Brain microvascular endothelial cell (primary cell): ENCODE data around the gene STOML3.

Experiments used
- DNase-seq: peaks from one replicate; pipeline ENCODE4 v3.0.0-alpha.2; 2020
- H3K27ac ChIP-seq: fragments of 250-450 bp; sonication (Bioruptor Pico); 2 replicates; pipeline ENCODE4 v1.5.1; 2020; ENCODE audit warnings: mild to moderate bottlenecking, moderate library complexity
- H3K27me3 ChIP-seq: fragments of 250-450 bp; sonication (Bioruptor Pico); replicated peaks from 2 replicates; pipeline ENCODE4 v1.5.1; 2020; ENCODE audit warnings: mild to moderate bottlenecking
- H3K36me3 ChIP-seq: fragments of 250-450 bp; sonication (Bioruptor Pico); replicated peaks from 2 replicates; pipeline ENCODE4 v1.5.1; 2020; ENCODE audit warnings: mild to moderate bottlenecking
- H3K4me3 ChIP-seq: 2 replicates; pipeline ENCODE4 v1.5.1; 2011; ENCODE audit warnings: low read depth, mild to moderate bottlenecking, control low read depth, low read length, moderate library complexity
- CTCF ChIP-seq: IDR thresholded peaks from 2 replicates; pipeline ENCODE4 v1.5.1; 2011; ENCODE audit warnings: low read depth, mild to moderate bottlenecking, moderate library complexity, low read length, control low read depth, inconsistent platforms; ENCODE audit errors: missing control alignments
- in situ Hi-C: cut with HindIII; loops from 2 replicates; pipeline ENCODE4 v1.10.0; 2017; ENCODE audit warnings: low sequenced_read_pairs, low pct_ligation_motif_present

The STOML3 gene

GRCh38 chr13:38951525-38952313, 38.9 kb downstream of the STOML3 start:
- DNase-seq, result no peak
- no peaks in the 10 kb centered on the region for H3K27me3 ChIP-seq
- in situ Hi-C loops, result no loop called here
- no peak overlapping the region for H3K27ac ChIP-seq
- no peak for TF ChIP-seq CTCF
- H3K4me3 ChIP-seq, result no peak overlapping the region
- no peaks in the 10 kb centered on the region for H3K36me3 ChIP-seq

DNA sequence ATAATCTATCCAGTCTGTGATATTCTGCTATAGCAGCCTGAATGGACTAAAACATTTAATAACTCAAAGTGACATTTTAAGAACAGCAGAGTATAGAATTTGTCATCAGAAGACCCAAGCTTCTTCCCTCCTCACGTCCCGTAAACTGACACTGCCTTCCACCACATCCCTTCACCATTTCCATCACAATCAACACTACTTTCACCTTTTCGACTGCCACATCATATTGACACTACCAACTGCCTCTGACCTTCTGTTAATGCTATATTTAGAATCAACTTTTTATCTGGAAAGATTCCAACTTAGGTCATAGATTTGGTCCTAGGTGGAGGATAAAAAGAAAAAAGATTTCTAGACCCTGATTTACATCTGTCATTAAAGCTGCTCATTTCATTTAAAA, 39.6 kb downstream of the STOML3 start:
- Histone ChIP-seq H3K4me3 (no peak overlapping the region), H3K27me3 (no peaks in the 10 kb centered on the region), H3K27ac (no peak overlapping the region), H3K36me3 (no peaks in the 10 kb centered on the region)
- TF ChIP-seq CTCF, result no peak
- no peak for DNase-seq
- in situ Hi-C loops, result no loop called here

DNA sequence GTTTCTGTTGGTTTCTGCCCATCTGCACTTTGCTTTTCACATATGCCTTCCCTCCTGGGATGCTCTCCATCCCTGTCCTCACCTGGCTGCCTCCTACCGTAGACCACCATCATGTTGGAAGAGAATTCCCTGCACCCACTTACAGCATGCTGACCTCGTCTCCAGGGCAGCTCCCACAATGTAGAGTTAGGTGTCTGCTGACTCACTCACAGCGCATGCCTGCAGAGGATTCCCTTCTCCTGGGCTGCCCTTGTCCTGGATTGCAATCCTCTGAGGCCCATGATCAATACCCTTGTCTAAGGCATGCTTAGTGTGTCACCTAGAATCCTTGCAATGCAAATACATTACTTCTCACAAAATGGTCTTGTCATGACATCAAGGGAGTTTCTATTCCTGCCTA, 43.6 kb downstream of the STOML3 start:
- TF ChIP-seq CTCF, result no peak
- H3K36me3 ChIP-seq, result no peaks in the 10 kb centered on the region
- no peaks in the 10 kb centered on the region for H3K27me3 ChIP-seq
- H3K27ac ChIP-seq, result no peak overlapping the region
- in situ Hi-C loops, result no loop called here
- no peak overlapping the region for H3K4me3 ChIP-seq
- no peak for DNase-seq

DNA sequence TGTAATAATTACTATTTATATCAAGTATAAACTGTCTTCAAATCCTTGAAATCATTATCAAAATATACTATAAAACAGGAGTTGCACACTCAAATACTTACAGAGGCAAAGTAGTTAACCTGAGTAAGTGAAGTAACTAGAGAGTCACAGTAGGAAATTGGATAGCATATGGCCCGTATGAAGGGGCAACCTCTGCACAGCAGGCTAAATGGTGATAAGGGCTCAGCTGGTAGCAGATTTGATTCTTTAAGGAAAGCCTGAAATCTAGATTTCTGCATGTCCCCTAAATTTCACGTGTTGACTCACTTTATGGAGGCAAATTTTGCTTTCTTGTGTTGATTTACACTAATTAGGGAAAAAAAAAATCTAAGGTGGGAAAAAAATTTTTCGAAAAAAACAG, 46.4 kb downstream of the STOML3 start:
- DNase-seq, result no peak
- no peak for TF ChIP-seq CTCF
- no peak overlapping the region for H3K27ac ChIP-seq
- no peak overlapping the region for H3K4me3 ChIP-seq
- no peaks in the 10 kb centered on the region for H3K36me3 ChIP-seq
- no peaks in the 10 kb centered on the region for H3K27me3 ChIP-seq
- in situ Hi-C loops, result no loop called here

DNA sequence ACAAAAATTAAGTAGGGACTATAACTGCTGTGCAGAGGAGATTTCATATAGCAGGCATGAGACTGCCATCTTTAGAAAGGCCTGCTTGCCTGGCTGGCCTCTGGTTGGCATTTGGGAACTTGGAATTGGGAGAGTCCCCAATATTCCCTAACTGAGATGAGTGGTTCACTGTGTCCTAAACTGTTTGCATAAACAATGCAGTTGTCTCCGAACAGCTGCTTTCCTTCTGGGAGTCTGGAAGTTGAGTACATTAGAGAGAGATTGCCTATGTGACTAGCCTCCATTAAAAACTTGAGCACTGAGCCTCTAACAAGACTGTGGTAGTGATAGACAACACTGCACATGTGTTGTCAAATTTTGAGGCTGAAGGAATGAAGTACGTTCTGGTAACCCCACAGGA, 47.4 kb downstream of the STOML3 start:
- in situ Hi-C loops, result no loop called here
- TF ChIP-seq CTCF, result no peak
- H3K27ac ChIP-seq, result no peak overlapping the region
- no peak overlapping the region for H3K4me3 ChIP-seq
- H3K27me3 ChIP-seq, result no peaks in the 10 kb centered on the region
- no peak for DNase-seq
- no peaks in the 10 kb centered on the region for H3K36me3 ChIP-seq
